Choroid plexus epithelial cell (primary cell): ENCODE results near the gene DOCK8.

Experiments used
- DNase-seq: peaks from one replicate; pipeline ENCODE4 v3.0.0-alpha.2; 2010; ENCODE audit warnings: low read depth
- H3K4me3 ChIP-seq: 2 replicates; pipeline ENCODE4 v1.5.1; 2011; ENCODE audit warnings: low read depth, mild to moderate bottlenecking, control low read depth, low read length, moderate library complexity
- CTCF ChIP-seq: conservative IDR thresholded peaks from 2 replicates; pipeline ENCODE4 v1.5.1; 2011; ENCODE audit warnings: low read depth, mild to moderate bottlenecking, control low read depth, inconsistent platforms, low read length, moderate library complexity

DOCK8 gene

GRCh38 chr9:289121-289520 is 74.5 kb downstream of the DOCK8 start:
- no peak overlapping the region for H3K4me3 ChIP-seq
- TF ChIP-seq CTCF, result no peak
- DNase-seq, result no peak

GRCh38 chr9:292915-293314 is 78.2 kb downstream of the DOCK8 start:
- no peak overlapping the region for H3K4me3 ChIP-seq
- DNase-seq, result no peak
- TF ChIP-seq CTCF, result no peak

- DNase-seq, result no peak
- no peak for TF ChIP-seq CTCF
- no peak overlapping the region for H3K4me3 ChIP-seq
These were observed 80.9 kb downstream of the DOCK8 start for GRCh38 chr9:295576-295975.

- no peak overlapping the region for H3K4me3 ChIP-seq
These were observed 81.7 kb downstream of the DOCK8 start for GRCh38 chr9:296411-296810.

GRCh38 chr9:297104-297972 is 82.7 kb downstream of the DOCK8 start:
- H3K4me3 ChIP-seq, result no peak overlapping the region
- no peak for TF ChIP-seq CTCF
- no peak for DNase-seq

More at GRCh38 chr9:296411-296810, 81.7 kb downstream of the DOCK8 start:
- DNase-seq, result no peak
- TF ChIP-seq CTCF, result no peak

- no peak overlapping the region for H3K4me3 ChIP-seq
- TF ChIP-seq CTCF, result no peak
- DNase-seq, result no peak
These were observed 88.8 kb downstream of the DOCK8 start for GRCh38 chr9:303502-303901.

GRCh38 chr9:304106-304505 is 89.4 kb downstream of the DOCK8 start:
- H3K4me3 ChIP-seq, result no peak overlapping the region
- no peak for DNase-seq
- TF ChIP-seq CTCF, result no peak
